C4-2B (cell line): ENCODE measurements around the gene GBF1.

Experiments
- ZFX ChIP-seq: fragments of 450-650 bp; IDR thresholded peaks from 2 replicates; pipeline ENCODE4 v1.6.1; 2017
- TF ChIP-seq, protein P1 (sequence below): fragments of 450-650 bp; conservative IDR thresholded peaks from 2 replicates; pipeline ENCODE4 v1.5.1; 2017; ENCODE audit warnings: mild to moderate bottlenecking

- TF ChIP-seq, protein P1, sequence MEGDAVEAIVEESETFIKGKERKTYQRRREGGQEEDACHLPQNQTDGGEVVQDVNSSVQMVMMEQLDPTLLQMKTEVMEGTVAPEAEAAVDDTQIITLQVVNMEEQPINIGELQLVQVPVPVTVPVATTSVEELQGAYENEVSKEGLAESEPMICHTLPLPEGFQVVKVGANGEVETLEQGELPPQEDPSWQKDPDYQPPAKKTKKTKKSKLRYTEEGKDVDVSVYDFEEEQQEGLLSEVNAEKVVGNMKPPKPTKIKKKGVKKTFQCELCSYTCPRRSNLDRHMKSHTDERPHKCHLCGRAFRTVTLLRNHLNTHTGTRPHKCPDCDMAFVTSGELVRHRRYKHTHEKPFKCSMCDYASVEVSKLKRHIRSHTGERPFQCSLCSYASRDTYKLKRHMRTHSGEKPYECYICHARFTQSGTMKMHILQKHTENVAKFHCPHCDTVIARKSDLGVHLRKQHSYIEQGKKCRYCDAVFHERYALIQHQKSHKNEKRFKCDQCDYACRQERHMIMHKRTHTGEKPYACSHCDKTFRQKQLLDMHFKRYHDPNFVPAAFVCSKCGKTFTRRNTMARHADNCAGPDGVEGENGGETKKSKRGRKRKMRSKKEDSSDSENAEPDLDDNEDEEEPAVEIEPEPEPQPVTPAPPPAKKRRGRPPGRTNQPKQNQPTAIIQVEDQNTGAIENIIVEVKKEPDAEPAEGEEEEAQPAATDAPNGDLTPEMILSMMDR, result no peak
- TF ChIP-seq ZFX, result no peak
Measured at GRCh38 chr10:102375250-102375649, 129.9 kb downstream of the GBF1 start.
